HCT116 (cell line): Measurements from ENCODE around the gene NOS1.

Source experiments
- CTCF ChIP-seq, 3 experiments: fragments of 200-600 bp in 1 of 3; sonication (generic) in 1 of 3; IDR thresholded peaks in 2 of 3; conservative IDR thresholded peaks in 1 of 3; 2 replicates each; pipeline ENCODE4 v1.5.1; 2012 to 2017; ENCODE audit warnings: low read depth in 2 of 3, low read length in 2 of 3, antibody characterized with exemption in 1 of 3, borderline replicate concordance in 1 of 3, control low read depth in 1 of 3, mild to moderate bottlenecking in 1 of 3, mixed read lengths in 1 of 3, mixed run types in 1 of 3, moderate library complexity in 1 of 3; ENCODE audit not compliant: insufficient read depth in 1 of 3
- ELF1 ChIP-seq: IDR thresholded peaks from 2 replicates; pipeline ENCODE4 v1.6.1; 2012; ENCODE audit warnings: low read depth, borderline replicate concordance
- EZH2 ChIP-seq: fragments of 200-600 bp; sonication (generic); IDR thresholded peaks from 2 replicates; pipeline ENCODE4 v1.6.1; 2017; ENCODE audit warnings: antibody characterized with exemption, mixed run types
- POLR2A ChIP-seq: IDR thresholded peaks from 2 replicates; pipeline ENCODE4 v1.7.0; 2011; ENCODE audit warnings: borderline replicate concordance; ENCODE audit not compliant: insufficient read depth, insufficient read length; ENCODE audit errors: extremely low read depth
- REST ChIP-seq: IDR thresholded peaks from 2 replicates; pipeline ENCODE4 v1.6.1; 2012; ENCODE audit warnings: low read depth
- TCF7L2 ChIP-seq: IDR thresholded peaks from 2 replicates; pipeline ENCODE4 v1.7.0; 2011; ENCODE audit warnings: borderline replicate concordance, inconsistent platforms; ENCODE audit not compliant: insufficient read depth, insufficient read length; ENCODE audit errors: extremely low read depth

GRCh38 chr12:117313926-117314325 lies 47.5 kb downstream of the NOS1 start:
- TF ChIP-seq CTCF (IDR thresholded peaks at IDR 0.05 in 2 of 3, conservative IDR thresholded peaks at IDR 0.05 in 1 of 3; ENCODE audit: borderline replicate concordance in 1 of 3, insufficient read depth in 1 of 3, low read depth in 2 of 3, low read length in 2 of 3) = no peak
- TF ChIP-seq EZH2 = no peak
- no peak for TF ChIP-seq REST
- TF ChIP-seq ELF1 = no peak
- TF ChIP-seq POLR2A = no peak
- TF ChIP-seq TCF7L2 = no peak
